HepG2 (cell line): ENCODE results near the gene EPC1. TPM values are rescaled to one million over a fixed set of nuclear protein-coding genes. Genes with fewer than 3 reads are reported as not detected.

Experiments
- ATF7-NPFF ChIP-seq: sonication (generic); formaldehyde crosslinking; IDR thresholded peaks from 2 replicates; pipeline ENCODE4 v1.8.1; 2023; ENCODE audit warnings: mild to moderate bottlenecking, low read depth, missing genetic modification reagents, moderate library complexity
- CEBPG ChIP-seq: IDR thresholded peaks from 2 replicates; pipeline ENCODE4 v1.6.1; 2016
- EHMT2 ChIP-seq: fragments of 200-600 bp; sonication (generic); IDR thresholded peaks from 2 replicates; pipeline ENCODE4 v1.7.0; 2017; ENCODE audit warnings: antibody characterized with exemption, low read depth, low read length, borderline replicate concordance
- ERF ChIP-seq: IDR thresholded peaks from 2 replicates; pipeline ENCODE4 v1.6.1; 2018; ENCODE audit warnings: missing biosample characterization, missing genetic modification reagents
- KMT2A ChIP-seq: sonication (generic); formaldehyde crosslinking; IDR thresholded peaks from 2 replicates; pipeline ENCODE4 v1.4.0; 2020; ENCODE audit warnings: missing genetic modification reagents
- NFE2L1 ChIP-seq: sonication (generic); formaldehyde crosslinking; IDR thresholded peaks from 2 replicates; pipeline ENCODE4 v1.4.0; 2020; ENCODE audit warnings: missing genetic modification reagents, mild to moderate bottlenecking, borderline replicate concordance
- ZBTB8A ChIP-seq: sonication (generic); formaldehyde crosslinking; IDR thresholded peaks from 2 replicates; pipeline ENCODE4 v1.4.0; 2020; ENCODE audit warnings: mild to moderate bottlenecking, low read depth, missing genetic modification reagents, borderline replicate concordance
- ZNF136 ChIP-seq: sonication (generic); formaldehyde crosslinking; IDR thresholded peaks from 2 replicates; pipeline ENCODE4 v1.8.1; 2022; ENCODE audit warnings: low read depth, mild to moderate bottlenecking, moderate library complexity, missing genetic modification reagents
- ZNF292 ChIP-seq: sonication (generic); formaldehyde crosslinking; IDR thresholded peaks from 2 replicates; pipeline ENCODE4 v1.8.1; 2022; ENCODE audit warnings: mild to moderate bottlenecking, low read depth, missing genetic modification reagents, borderline replicate concordance
- ZNF607 ChIP-seq: sonication (generic); formaldehyde crosslinking; IDR thresholded peaks from 2 replicates; pipeline ENCODE4 v1.5.1; 2020; ENCODE audit warnings: missing genetic modification reagents, mild to moderate bottlenecking, borderline replicate concordance
- ZNF780A ChIP-seq: sonication (generic); formaldehyde crosslinking; IDR thresholded peaks from 2 replicates; pipeline ENCODE4 v1.8.0; 2022; ENCODE audit warnings: mild to moderate bottlenecking, missing genetic modification reagents, moderate library complexity
- ZNF850 ChIP-seq: sonication (generic); formaldehyde crosslinking; conservative IDR thresholded peaks from 2 replicates; pipeline ENCODE4 v1.9.0; 2021; ENCODE audit warnings: mild to moderate bottlenecking, missing genetic modification reagents
- polyA plus RNA-seq, 8 experiments: library from polyadenylated mRNA; depleted of rRNA in 3 of 8; stranded (reverse) in 7 of 8; unstranded in 1 of 8; fragments of >200 nt; fragmentation: Illumina TruSeq in 4 of 8; extraction: Trizol in 4 of 8; gene quantifications; 2 replicates each; pipeline versions ENCODE4 v1.2.1 to v1.2.3, GENCODE V29; 2011 to 2016; ENCODE audit warnings: low read depth in 4 of 8, missing spikeins in 1 of 8, mixed read lengths in 1 of 8; ENCODE audit not compliant: insufficient read depth in 1 of 8
- total RNA-seq, 5 experiments: library from RNA; depleted of rRNA; stranded (reverse); fragments of >200 nt; fragmentation: Illumina TruSeq; extraction: Trizol; gene quantifications; 2 replicates each; pipeline ENCODE4 v1.2.3, GENCODE V29; 2016; ENCODE audit warnings: low read depth in 1 of 5
- TF ChIP-seq, protein P1 (sequence below): sonication (generic); formaldehyde crosslinking; IDR thresholded peaks from 2 replicates; pipeline ENCODE4 v1.4.0; 2020; ENCODE audit warnings: mild to moderate bottlenecking, missing genetic modification reagents
- TF ChIP-seq, protein P2 (sequence below): sonication (generic); formaldehyde crosslinking; IDR thresholded peaks from 2 replicates; pipeline ENCODE4 v1.4.0; 2020; ENCODE audit warnings: mild to moderate bottlenecking, missing genetic modification reagents
- TF ChIP-seq, protein P3 (sequence below): sonication (generic); formaldehyde crosslinking; IDR thresholded peaks from 2 replicates; pipeline ENCODE4 v1.5.0; 2020; ENCODE audit warnings: missing genetic modification reagents, mild to moderate bottlenecking, borderline replicate concordance

The EPC1 gene
- total and polyA plus RNA-seq, 2 of the 13 experiments (the other 11 are each of a cell fraction or from before 2014, with no cell fraction given): 28.7 to 44.2 TPM

DNA sequence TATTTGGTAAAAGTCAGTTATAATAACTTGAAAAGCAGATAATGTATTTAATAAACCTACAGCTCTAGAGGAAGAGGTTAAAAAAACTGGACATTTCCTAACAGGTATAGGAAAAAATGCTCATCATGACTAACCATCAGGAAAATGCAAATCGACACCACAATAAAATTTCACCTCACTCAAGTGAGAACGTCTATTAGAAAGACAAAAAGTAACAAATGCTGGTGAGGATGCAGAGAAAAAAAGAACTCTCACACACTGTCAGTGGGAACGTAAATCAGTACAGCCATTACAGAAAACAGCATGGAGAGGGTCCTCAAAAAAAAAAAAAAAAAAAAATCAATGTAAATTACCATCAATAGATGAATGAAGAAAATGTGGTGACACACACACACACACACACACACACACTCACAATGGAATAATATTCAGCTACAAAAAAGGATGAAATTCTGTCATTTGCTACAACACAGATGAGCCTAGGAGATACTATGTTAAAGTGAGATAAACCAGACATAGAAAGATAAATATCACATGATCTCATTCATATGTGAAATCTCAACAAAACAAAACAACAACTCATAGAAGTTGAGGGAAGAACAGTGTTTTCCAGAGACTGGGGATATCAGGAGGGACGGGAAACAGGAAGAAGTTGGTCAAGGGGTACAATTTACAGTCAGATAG lies 20.1 kb downstream of the EPC1 start (continued):
- TF ChIP-seq, protein P1, sequence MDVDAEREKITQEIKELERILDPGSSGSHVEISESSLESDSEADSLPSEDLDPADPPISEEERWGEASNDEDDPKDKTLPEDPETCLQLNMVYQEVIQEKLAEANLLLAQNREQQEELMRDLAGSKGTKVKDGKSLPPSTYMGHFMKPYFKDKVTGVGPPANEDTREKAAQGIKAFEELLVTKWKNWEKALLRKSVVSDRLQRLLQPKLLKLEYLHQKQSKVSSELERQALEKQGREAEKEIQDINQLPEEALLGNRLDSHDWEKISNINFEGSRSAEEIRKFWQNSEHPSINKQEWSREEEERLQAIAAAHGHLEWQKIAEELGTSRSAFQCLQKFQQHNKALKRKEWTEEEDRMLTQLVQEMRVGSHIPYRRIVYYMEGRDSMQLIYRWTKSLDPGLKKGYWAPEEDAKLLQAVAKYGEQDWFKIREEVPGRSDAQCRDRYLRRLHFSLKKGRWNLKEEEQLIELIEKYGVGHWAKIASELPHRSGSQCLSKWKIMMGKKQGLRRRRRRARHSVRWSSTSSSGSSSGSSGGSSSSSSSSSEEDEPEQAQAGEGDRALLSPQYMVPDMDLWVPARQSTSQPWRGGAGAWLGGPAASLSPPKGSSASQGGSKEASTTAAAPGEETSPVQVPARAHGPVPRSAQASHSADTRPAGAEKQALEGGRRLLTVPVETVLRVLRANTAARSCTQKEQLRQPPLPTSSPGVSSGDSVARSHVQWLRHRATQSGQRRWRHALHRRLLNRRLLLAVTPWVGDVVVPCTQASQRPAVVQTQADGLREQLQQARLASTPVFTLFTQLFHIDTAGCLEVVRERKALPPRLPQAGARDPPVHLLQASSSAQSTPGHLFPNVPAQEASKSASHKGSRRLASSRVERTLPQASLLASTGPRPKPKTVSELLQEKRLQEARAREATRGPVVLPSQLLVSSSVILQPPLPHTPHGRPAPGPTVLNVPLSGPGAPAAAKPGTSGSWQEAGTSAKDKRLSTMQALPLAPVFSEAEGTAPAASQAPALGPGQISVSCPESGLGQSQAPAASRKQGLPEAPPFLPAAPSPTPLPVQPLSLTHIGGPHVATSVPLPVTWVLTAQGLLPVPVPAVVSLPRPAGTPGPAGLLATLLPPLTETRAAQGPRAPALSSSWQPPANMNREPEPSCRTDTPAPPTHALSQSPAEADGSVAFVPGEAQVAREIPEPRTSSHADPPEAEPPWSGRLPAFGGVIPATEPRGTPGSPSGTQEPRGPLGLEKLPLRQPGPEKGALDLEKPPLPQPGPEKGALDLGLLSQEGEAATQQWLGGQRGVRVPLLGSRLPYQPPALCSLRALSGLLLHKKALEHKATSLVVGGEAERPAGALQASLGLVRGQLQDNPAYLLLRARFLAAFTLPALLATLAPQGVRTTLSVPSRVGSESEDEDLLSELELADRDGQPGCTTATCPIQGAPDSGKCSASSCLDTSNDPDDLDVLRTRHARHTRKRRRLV: no peak
- TF ChIP-seq ZNF607 (no peak), KMT2A (no peak), EHMT2 (no peak), ZNF780A (CRISPR knock-in tag) (no peak), ZNF136 (CRISPR knock-in tag) (no peak), CEBPG (CRISPR knock-in tag) (no peak), ZNF292 (no peak), NFE2L1 (CRISPR knock-in tag) (no peak), ZBTB8A (CRISPR knock-in tag) (no peak), ZNF850 (no peak), ATF7-NPFF (CRISPR knock-in tag) (no peak), ERF (CRISPR knock-in tag) (no peak)
- TF ChIP-seq, protein P2, sequence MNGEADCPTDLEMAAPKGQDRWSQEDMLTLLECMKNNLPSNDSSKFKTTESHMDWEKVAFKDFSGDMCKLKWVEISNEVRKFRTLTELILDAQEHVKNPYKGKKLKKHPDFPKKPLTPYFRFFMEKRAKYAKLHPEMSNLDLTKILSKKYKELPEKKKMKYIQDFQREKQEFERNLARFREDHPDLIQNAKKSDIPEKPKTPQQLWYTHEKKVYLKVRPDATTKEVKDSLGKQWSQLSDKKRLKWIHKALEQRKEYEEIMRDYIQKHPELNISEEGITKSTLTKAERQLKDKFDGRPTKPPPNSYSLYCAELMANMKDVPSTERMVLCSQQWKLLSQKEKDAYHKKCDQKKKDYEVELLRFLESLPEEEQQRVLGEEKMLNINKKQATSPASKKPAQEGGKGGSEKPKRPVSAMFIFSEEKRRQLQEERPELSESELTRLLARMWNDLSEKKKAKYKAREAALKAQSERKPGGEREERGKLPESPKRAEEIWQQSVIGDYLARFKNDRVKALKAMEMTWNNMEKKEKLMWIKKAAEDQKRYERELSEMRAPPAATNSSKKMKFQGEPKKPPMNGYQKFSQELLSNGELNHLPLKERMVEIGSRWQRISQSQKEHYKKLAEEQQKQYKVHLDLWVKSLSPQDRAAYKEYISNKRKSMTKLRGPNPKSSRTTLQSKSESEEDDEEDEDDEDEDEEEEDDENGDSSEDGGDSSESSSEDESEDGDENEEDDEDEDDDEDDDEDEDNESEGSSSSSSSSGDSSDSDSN: no peak
- TF ChIP-seq, protein P3, sequence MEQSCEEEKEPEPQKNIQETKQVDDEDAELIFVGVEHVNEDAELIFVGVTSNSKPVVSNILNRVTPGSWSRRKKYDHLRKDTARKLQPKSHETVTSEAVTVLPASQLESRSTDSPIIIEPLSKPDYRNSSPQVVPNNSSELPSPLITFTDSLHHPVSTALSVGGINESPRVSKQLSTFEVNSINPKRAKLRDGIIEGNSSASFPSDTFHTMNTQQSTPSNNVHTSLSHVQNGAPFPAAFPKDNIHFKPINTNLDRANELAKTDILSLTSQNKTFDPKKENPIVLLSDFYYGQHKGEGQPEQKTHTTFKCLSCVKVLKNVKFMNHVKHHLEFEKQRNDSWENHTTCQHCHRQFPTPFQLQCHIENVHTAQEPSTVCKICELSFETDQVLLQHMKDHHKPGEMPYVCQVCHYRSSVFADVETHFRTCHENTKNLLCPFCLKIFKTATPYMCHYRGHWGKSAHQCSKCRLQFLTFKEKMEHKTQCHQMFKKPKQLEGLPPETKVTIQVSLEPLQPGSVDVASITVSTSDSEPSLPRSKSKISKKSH (CRISPR knock-in tag): no peak
